Hematopoietic multipotent progenitor cell treated with erythropoietin and hydrocortisone succinate and interleukin-3 and kit ligand, for 8 days (in vitro differentiated cells): Measurements from ENCODE around the gene TXNRD1.
"Not testable (repeated sequence)": the region's sequence is repeated elsewhere in the genome, so short reads cannot be mapped to it uniquely, and the experiment has no call there.

ENCODE experiments used
- DNase-seq: peaks from one replicate; pipeline ENCODE4 v3.0.0-alpha.2; 2015

Gene TXNRD1

GRCh38 chr12:104215638-104216297 lies at the start of gene TXNRD1:
Gene TXNRD1, plus strand, starts transcription at chr12:104215779. Its CDS starts 24 bp downstream, at chr12:104215803.
- peak; percentile 80 for DNase-seq

- DNase-seq: no peak
Observed at GRCh38 chr12:104165801-104166200, 49.8 kb upstream of the TXNRD1 start.

GRCh38 chr12:104166465-104166864 lies 49.1 kb upstream of the TXNRD1 start:
- no peak for DNase-seq

GRCh38 chr12:104167519-104168458 lies 47.8 kb upstream of the TXNRD1 start:
- DNase-seq: no peak

GRCh38 chr12:104168596-104168995 lies 47.0 kb upstream of the TXNRD1 start:
- DNase-seq: no peak

- no peak for DNase-seq
Observed at GRCh38 chr12:104171785-104172569, 43.6 kb upstream of the TXNRD1 start.

GRCh38 chr12:104172570-104172947 lies 43.0 kb upstream of the TXNRD1 start:
- no peak for DNase-seq

GRCh38 chr12:104173804-104174203 lies 41.8 kb upstream of the TXNRD1 start:
- not testable (repeated sequence) for DNase-seq

GRCh38 chr12:104175726-104176247 lies 39.8 kb upstream of the TXNRD1 start:
- DNase-seq: no peak

- no peak for DNase-seq
Observed at GRCh38 chr12:104177336-104177662, 38.3 kb upstream of the TXNRD1 start.

GRCh38 chr12:104177663-104178501 lies 37.7 kb upstream of the TXNRD1 start:
- peak; percentile 71 for DNase-seq

- no peak for DNase-seq
Observed at GRCh38 chr12:104180374-104180773, 35.2 kb upstream of the TXNRD1 start.

- DNase-seq: no peak
Observed at GRCh38 chr12:104181313-104181712, 34.3 kb upstream of the TXNRD1 start.

GRCh38 chr12:104182144-104182543 lies 33.4 kb upstream of the TXNRD1 start:
- DNase-seq: no peak

- no peak for DNase-seq
Observed at GRCh38 chr12:104182621-104183378, 32.8 kb upstream of the TXNRD1 start.

- no peak for DNase-seq
Observed at GRCh38 chr12:104183443-104183842, 32.1 kb upstream of the TXNRD1 start.

GRCh38 chr12:104187446-104188155 lies 28.0 kb upstream of the TXNRD1 start:
- DNase-seq: no peak

- DNase-seq: no peak
Observed at GRCh38 chr12:104188534-104188933, 27.0 kb upstream of the TXNRD1 start.

- no peak for DNase-seq
Observed at GRCh38 chr12:104189915-104190555, 25.5 kb upstream of the TXNRD1 start.

- no peak for DNase-seq
Observed at GRCh38 chr12:104190641-104191176, 24.9 kb upstream of the TXNRD1 start.
